NCI-H2107 (cell line): ENCODE results near the gene KPNA6.

Experiments used
- DNase-seq: peaks from one replicate; lab custom pipeline; 2025; lab: John Stamatoyannopoulos, UW

Gene KPNA6

GRCh38 chr1:32219022-32219421, 111.2 kb downstream of the KPNA6 start:
- no peak for DNase-seq

GRCh38 chr1:32220746-32221580, 113.1 kb downstream of the KPNA6 start:
- DNase-seq, result no peak

DNA sequence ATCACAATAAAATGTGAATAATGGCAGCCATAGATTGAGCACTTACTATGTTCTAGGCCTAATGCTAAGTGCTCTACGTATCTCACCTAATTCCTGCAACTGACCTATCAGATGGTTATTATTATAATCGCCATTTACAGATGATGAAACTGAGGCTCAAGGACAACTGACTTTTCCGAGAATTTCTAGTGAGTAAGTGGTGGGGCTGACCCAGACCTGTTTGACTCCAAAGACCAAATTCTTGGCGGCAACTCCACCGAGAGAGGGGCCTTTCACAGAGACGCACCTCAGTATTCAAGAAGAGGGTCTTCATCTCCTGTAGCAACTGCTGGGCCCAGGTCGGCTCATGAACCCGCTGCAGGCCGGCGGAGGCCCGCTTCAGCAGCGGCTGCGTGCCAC, 113.7 kb downstream of the KPNA6 start:
- DNase-seq, result no peak

DNA sequence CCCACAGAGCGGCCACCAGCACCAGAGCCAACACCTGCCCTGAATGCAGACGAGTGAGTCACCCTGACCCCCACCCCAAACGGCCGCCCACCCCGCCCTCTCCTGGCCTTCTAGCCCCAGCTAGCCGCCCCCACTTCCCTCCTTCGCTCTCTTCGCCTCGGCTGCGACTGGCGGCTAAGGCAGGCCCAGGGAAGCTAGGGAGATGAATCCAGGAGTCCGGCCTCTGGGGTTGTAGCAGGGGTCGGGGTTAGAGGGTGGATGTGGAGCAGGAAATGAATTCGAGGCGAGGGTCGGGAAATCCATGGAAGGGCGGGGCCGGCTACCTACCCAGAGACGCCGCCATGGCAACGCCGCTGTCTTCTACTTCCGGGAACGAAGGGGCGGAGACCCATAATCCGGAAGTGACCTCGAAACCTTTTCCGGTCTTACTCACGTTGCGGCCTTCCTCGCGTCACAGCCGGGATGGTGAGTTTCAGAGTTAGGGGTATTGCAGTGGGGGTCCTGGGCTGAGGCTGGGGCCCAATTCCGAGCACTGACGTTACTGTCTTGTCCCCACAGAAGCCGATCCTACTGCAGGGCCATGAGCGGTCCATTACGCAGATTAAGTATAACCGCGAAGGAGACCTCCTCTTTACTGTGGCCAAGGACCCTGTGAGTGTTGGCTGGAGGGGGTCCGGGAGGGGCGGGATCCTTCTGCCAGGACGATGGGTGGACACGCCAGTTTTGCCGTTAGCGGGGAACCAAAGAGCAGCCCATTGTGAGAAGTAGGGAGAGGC, 114.3 kb downstream of the KPNA6 start, which contains the start of the genes EIF3I and TMEM234:
EIF3I (plus strand) TSS at position 428 of the 776 bp plus-strand sequence; CDS start at position 463, 35 bp downstream.
TMEM234 (minus strand) TSS at position 374 of the 776 bp plus-strand sequence; CDS start at position 343, 31 bp downstream.
- DNase-seq, result peak; percentile 91

GRCh38 chr1:32223683-32224082, 115.8 kb downstream of the KPNA6 start:
- no peak for DNase-seq

- no peak for DNase-seq
Observed at GRCh38 chr1:32224285-32224684, 116.4 kb downstream of the KPNA6 start.
